SU-DHL-6 (cell line): Measurements from ENCODE around the gene ABHD17A.

Source experiments
- CTCF ChIP-seq: fragments of 200-600 bp; sonication (generic); IDR thresholded peaks from one replicate; pipeline ENCODE4 v1.5.1; 2017; ENCODE audit warnings: antibody characterized with exemption, mild to moderate bottlenecking, low read length, moderate library complexity; ENCODE audit not compliant: insufficient read depth, poor library complexity, severe bottlenecking
- EZH2phosphoT487 ChIP-seq: fragments of 200-600 bp; sonication (generic), shearing (Covaris generic); conservative IDR thresholded peaks from 2 replicates; pipeline ENCODE4 v1.6.1; 2018; ENCODE audit warnings: mild to moderate bottlenecking, antibody characterized with exemption, low read length, moderate library complexity, mixed read lengths

- TF ChIP-seq CTCF (no peak), EZH2phosphoT487 (no peak)
These were observed 55.3 kb downstream of the ABHD17A start for GRCh38 chr19:1829958-1830357.
